Endothelial cell of umbilical vein (primary cell): Measurements from ENCODE around the gene H2BK1. TPM values are rescaled to one million over a fixed set of nuclear protein-coding genes. Genes with fewer than 3 reads are reported as not detected.

ENCODE experiments used
- BruUV-seq: library from RNA; stranded (reverse); fragments of 400-500 nt; replicated peaks from 2 replicates; lab custom pipeline; 2021; lab: Mats Ljungman, UMichigan
- CTCF ChIA-PET: fragments of 300-600, 350-600 bp; sonication (Branson Sonifier 250); formaldehyde crosslinking; loops from one replicate; lab custom pipeline; 2021; ENCODE audit warnings: antibody characterized with exemption, inconsistent platforms; lab: Charles Lee
- POLR2A ChIA-PET: fragments of 300-600, 350-600 bp; sonication (Branson Sonifier 250); formaldehyde crosslinking; loops from one replicate; lab custom pipeline; 2021; ENCODE audit warnings: antibody characterized with exemption, inconsistent platforms; lab: Charles Lee
- DNase-seq: peaks from one replicate; pipeline ENCODE4 v3.0.0-alpha.2; 2011; ENCODE audit warnings: low read depth, low spot score
- FAIRE-seq: peaks from 2 replicates; lab custom pipeline; 2011; peaks lifted over from hg19 to GRCh38; lab: Jason Lieb, UNC
- H2AFZ ChIP-seq: 2 replicates; pipeline ENCODE4 v1.6.0; 2012; ENCODE audit warnings: low read depth, low read length, control low read depth, inconsistent platforms
- H3K27ac ChIP-seq: 2 replicates; pipeline ENCODE4 v1.5.1; 2011; ENCODE audit warnings: low read depth, mild to moderate bottlenecking, control low read depth, low read length, moderate library complexity; ENCODE audit not compliant: insufficient read depth
- H3K27me3 ChIP-seq, 2 experiments: 2 replicates each; pipeline versions ENCODE4 v1.6.0 to v1.6.1; 2011; ENCODE audit warnings: low read length in 2 of 2, mixed read lengths in 1 of 2; ENCODE audit not compliant: control insufficient read depth in 2 of 2, insufficient read depth in 2 of 2
- H3K36me3 ChIP-seq, 2 experiments: 2 replicates in 1 of 2; 3 replicates in 1 of 2; pipeline ENCODE4 v1.5.1; 2011; ENCODE audit warnings: low read length in 2 of 2, mild to moderate bottlenecking in 1 of 2, moderate library complexity in 1 of 2; ENCODE audit not compliant: control insufficient read depth in 2 of 2, insufficient read depth in 2 of 2; ENCODE audit errors: extremely low read depth in 1 of 2
- H3K4me1 ChIP-seq: 3 replicates; pipeline ENCODE4 v1.5.1; 2011; ENCODE audit warnings: mild to moderate bottlenecking, low read length; ENCODE audit not compliant: control insufficient read depth, insufficient read depth; ENCODE audit errors: extremely low read depth
- H3K4me2 ChIP-seq: 2 replicates; pipeline ENCODE4 v1.6.1; 2011; ENCODE audit warnings: low read length, control low read depth, mixed read lengths; ENCODE audit not compliant: insufficient read depth
- H3K4me3 ChIP-seq, 3 experiments: fragments of 200-600 bp in 1 of 3; sonication (generic), shearing (Covaris generic) in 1 of 3; replicated peaks in 1 of 3; 2 replicates each; pipeline ENCODE4 v1.5.1; 2011 to 2016; ENCODE audit warnings: control low read depth in 3 of 3, low read length in 3 of 3, mild to moderate bottlenecking in 2 of 3, inconsistent platforms in 1 of 3, low read depth in 1 of 3, moderate library complexity in 1 of 3; ENCODE audit not compliant: insufficient read depth in 1 of 3
- H3K79me2 ChIP-seq: 2 replicates; pipeline ENCODE4 v1.6.0; 2012; ENCODE audit warnings: low read length, inconsistent platforms; ENCODE audit not compliant: control insufficient read depth, insufficient read depth
- H3K9ac ChIP-seq: replicated peaks from 2 replicates; pipeline ENCODE3; 2011; ENCODE audit warnings: low read length, control low read depth; ENCODE audit not compliant: insufficient read depth; ENCODE audit errors: extremely low read depth
- H3K9me1 ChIP-seq: replicated peaks from 3 replicates; pipeline ENCODE4 v1.6.0; 2011; ENCODE audit warnings: mild to moderate bottlenecking, low read length; ENCODE audit not compliant: control insufficient read depth, insufficient read depth; ENCODE audit errors: extremely low read depth
- H3K9me3 ChIP-seq: replicated peaks from 2 replicates; pipeline ENCODE4 v1.5.1; 2012; ENCODE audit warnings: low read length, inconsistent platforms; ENCODE audit not compliant: control insufficient read depth, insufficient read depth
- H4K20me1 ChIP-seq: replicated peaks from 2 replicates; pipeline ENCODE3; 2011; ENCODE audit warnings: mild to moderate bottlenecking, low read length; ENCODE audit not compliant: control insufficient read depth, insufficient read depth; ENCODE audit errors: extremely low read depth
- GATA2 ChIP-seq: IDR thresholded peaks from 2 replicates; pipeline ENCODE4 v1.7.0; 2011; ENCODE audit warnings: low read depth, mild to moderate bottlenecking, moderate library complexity, mixed read lengths, low read length; ENCODE audit not compliant: insufficient read length, insufficient read depth
- MYC ChIP-seq: IDR thresholded peaks from one replicate; pipeline ENCODE4 v1.6.1; 2011; ENCODE audit warnings: mild to moderate bottlenecking, low read depth, low read length
- POLR2A ChIP-seq: IDR thresholded peaks from 2 replicates; pipeline ENCODE4 v1.6.1; 2012; ENCODE audit warnings: low read depth, mild to moderate bottlenecking, control low read depth, low read length
- POLR2AphosphoS5 ChIP-seq: IDR thresholded peaks from 2 replicates; pipeline ENCODE4 v1.6.1; 2012; ENCODE audit warnings: low read depth, mild to moderate bottlenecking, control low read depth, low read length, moderate library complexity; ENCODE audit not compliant: insufficient read depth
- dilution Hi-C: fragments of 300-500 bp; cut with MboI; formaldehyde crosslinking; loops from one replicate; pipeline ENCODE4 v1.15.0; 2019; ENCODE audit warnings: low sequenced_read_pairs; ENCODE audit not compliant: extremely low pct_ligation_motif_present
- intact Hi-C: fragments of 100-400 bp; cut with micrococcal nuclease; formaldehyde crosslinking; loops from one replicate; pipeline ENCODE4 v1.10.0; 2022
- polyA plus RNA-seq, 4 experiments: library from polyadenylated mRNA; depleted of rRNA in 3 of 4; stranded (reverse) in 3 of 4; unstranded in 1 of 4; fragments of >200 nt; gene quantifications; 2 replicates each; pipeline versions ENCODE4 v1.2.1 to v1.2.3, GENCODE V29; 2011 to 2012; ENCODE audit warnings: missing spikeins in 1 of 4
- total RNA-seq: library from RNA; stranded (reverse); gene quantifications from 2 replicates; pipeline ENCODE4 v1.2.3, GENCODE V29; 2021
- TF ChIP-seq, protein P1 (sequence below), 2 donors: IDR thresholded peaks; 1 replicate in 1 of 2; 2 replicates in 1 of 2; pipeline ENCODE4 v1.5.1; 2011; ENCODE audit warnings: low read length in 2 of 2, mild to moderate bottlenecking in 2 of 2, moderate library complexity in 2 of 2, control low read depth in 1 of 2, inconsistent platforms in 1 of 2, low read depth in 1 of 2; ENCODE audit not compliant: insufficient read depth in 1 of 2; ENCODE audit errors: extremely low read depth in 1 of 2

The H2BK1 gene
- total and polyA plus RNA-seq, 2 donors (not counting 3 experiments of a cell fraction or from before 2014, with no cell fraction given), result not detected

DNA sequence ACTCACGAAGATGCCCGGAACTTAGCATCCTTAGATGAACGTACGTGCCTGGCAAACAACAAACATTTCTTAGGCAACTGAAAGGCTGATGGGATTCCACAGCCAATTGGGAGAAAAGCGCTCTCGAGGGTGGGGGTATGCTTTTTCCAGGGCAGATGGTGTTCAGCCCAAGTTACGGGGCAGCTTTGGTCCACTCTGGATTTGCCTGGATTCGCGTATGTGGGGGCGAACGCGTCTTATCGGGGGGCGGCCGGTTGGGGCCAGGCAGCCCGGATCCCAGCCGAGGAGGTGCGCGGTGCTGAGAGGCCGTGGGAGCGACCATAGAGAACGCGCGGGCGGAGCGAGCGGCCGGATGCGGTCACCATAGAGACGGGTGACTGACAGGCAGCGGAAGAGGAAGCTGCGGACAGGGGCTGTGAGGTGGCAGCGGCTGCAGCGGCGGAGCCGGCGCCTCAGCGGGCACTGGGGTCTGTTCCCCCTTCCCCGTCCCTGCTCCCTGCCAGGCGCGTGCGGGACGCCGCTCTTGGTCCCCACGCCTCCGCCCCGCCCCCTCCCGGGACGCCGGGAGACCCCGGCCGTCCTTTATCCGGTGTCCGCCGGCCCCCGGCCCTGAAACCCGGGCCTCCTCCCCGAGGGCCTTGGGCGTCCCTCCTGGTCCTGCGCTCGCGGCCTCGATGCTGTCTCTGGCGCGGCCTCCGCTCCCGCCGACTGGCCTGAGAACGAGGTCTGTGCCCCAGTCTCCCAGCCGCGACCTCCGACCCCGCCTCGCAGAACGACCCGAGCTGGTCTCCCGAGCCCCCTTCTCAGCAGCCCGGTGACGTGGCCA lies 22.0 kb upstream of the H2BK1 start, which contains the start of gene CHPF2:
Gene CHPF2, plus strand, starts transcription at position 393 of the 826 bp plus-strand sequence. CDS start 1,529 bp downstream, outside the sequence.
- TF ChIP-seq POLR2AphosphoS5, result peak; percentile 96
- TF ChIP-seq, protein P1, sequence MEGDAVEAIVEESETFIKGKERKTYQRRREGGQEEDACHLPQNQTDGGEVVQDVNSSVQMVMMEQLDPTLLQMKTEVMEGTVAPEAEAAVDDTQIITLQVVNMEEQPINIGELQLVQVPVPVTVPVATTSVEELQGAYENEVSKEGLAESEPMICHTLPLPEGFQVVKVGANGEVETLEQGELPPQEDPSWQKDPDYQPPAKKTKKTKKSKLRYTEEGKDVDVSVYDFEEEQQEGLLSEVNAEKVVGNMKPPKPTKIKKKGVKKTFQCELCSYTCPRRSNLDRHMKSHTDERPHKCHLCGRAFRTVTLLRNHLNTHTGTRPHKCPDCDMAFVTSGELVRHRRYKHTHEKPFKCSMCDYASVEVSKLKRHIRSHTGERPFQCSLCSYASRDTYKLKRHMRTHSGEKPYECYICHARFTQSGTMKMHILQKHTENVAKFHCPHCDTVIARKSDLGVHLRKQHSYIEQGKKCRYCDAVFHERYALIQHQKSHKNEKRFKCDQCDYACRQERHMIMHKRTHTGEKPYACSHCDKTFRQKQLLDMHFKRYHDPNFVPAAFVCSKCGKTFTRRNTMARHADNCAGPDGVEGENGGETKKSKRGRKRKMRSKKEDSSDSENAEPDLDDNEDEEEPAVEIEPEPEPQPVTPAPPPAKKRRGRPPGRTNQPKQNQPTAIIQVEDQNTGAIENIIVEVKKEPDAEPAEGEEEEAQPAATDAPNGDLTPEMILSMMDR (IDR thresholded peaks at IDR 0.05; ENCODE audit: extremely low read depth in 1 of 2, insufficient read depth in 1 of 2, low read depth in 1 of 2, low read length in 2 of 2), result no peak
- TF ChIP-seq GATA2, result no peak
- no peak for TF ChIP-seq MYC
- peak; percentile 95 for TF ChIP-seq POLR2A
- H3K27ac ChIP-seq, result peak within 1 kb of the TSS; percentile 88
- peak; percentile 88 for DNase-seq
- H3K27me3 ChIP-seq, result no peaks in the 10 kb centered on the region
- H3K4me2 ChIP-seq, result peak within 1 kb of the TSS; percentile 63
- H3K79me2 ChIP-seq, result peaks cover 39% of the 10 kb centered on the region
- dilution Hi-C loops, result no loop called here
- no peaks in the 10 kb centered on the region for H3K9me1 ChIP-seq
- ChIA-PET CTCF (interaction anchor here (1.0 to 4.0 kb wide), 4 partner anchors 11 to 334 kb away, joined by 3 to 58 read pairs (median 4); no protein-coding TSS in a partner anchor), POLR2A (no interaction called here)
- no TSS peak for BruUV-seq
- peak; percentile 94 for FAIRE-seq
- no peaks in the 10 kb centered on the region for H3K9me3 ChIP-seq
- peak within 1 kb of the TSS; percentile 82 to 95 (median 83) for H3K4me3 ChIP-seq
- H4K20me1 ChIP-seq, result no peaks in the 10 kb centered on the region
- H2AFZ ChIP-seq, result peak within 1 kb of the TSS; percentile 41
- intact Hi-C loops, result no loop called here
- peaks cover 3 to 23% of the 10 kb centered on the region in 2 experiments for H3K36me3 ChIP-seq
- H3K4me1 ChIP-seq, result peaks cover 19% of the 10 kb centered on the region
- peak within 1 kb of the TSS; percentile 91 for H3K9ac ChIP-seq
